ENCODE data around the gene SLC4A1.
A peak's percentile ranks its signal among the peaks of the same experiment; 100 is the strongest.

The SLC4A1 gene

DNA sequence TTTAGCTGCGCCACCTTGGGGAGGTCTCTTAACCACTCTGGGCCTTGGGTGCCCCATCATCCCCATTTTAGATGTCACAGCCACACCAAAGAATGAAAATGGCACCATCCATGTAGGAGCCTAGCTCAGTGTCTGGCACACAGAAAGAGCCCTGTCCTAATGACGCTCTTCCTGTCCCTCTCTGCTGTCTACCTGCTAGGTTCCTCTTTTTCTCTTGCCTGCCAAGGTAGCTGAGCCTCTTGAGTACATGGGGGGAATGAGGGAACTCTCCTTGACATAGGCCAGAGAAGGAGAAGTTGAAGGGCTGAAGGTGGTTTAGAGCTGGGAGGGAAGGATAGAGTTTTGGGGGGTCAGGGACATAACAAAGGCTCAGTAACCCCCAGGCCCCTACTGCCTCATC is 42.3 kb upstream of the SLC4A1 start:
- Histone ChIP-seq H3K9me3 (ENCODE audit: control insufficient read depth in 2 of 2, low read length in 2 of 2) (no peaks in the 10 kb centered on the region), H3K36me3 (ENCODE audit: control insufficient read depth in 2 of 2, insufficient read depth in 2 of 2, low read length in 2 of 2) (no peaks in the 10 kb centered on the region), H3K4me1 (ENCODE audit: control insufficient read depth, insufficient read depth, low read length) (peaks cover 22% of the 10 kb centered on the region), H3K9ac (ENCODE audit: low read length in 2 of 2) (no peak overlapping the region), H3K4me3 (ENCODE audit: low read length in 2 of 2) (no peak overlapping the region), H3K27me3 (ENCODE audit: control insufficient read depth in 1 of 2, insufficient read depth in 2 of 2, low read length in 2 of 2) (peaks cover 14 to 15% of the 10 kb centered on the region in 2 donors), H3K27ac (ENCODE audit: low read length) (no peak overlapping the region)

DNA sequence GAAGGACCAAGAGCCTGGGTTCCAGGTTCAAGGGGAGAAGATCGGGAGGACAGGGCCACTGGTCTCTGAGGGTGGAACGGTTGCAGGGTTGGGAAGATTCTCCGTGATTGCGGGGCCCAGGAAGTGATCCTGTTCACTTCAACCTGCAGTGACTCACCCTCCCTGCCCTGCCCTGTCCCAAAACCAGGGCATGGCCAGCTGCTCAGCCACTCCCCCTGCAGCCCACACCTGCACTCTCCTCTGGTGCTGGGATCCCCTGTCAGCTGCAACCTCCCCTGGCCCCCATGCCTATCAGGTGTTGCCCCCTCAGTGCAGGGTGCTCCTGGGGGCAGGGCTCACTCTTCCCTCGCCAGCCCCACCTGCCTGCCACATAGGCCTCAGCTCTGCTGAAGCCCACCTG is 41.5 kb upstream of the SLC4A1 start:
- Histone ChIP-seq H3K27me3 (ENCODE audit: control insufficient read depth in 1 of 2, insufficient read depth in 2 of 2, low read length in 2 of 2) (peaks cover 8 to 12% of the 10 kb centered on the region in 2 donors), H3K4me3 (ENCODE audit: low read length in 2 of 2) (no peak overlapping the region), H3K27ac (ENCODE audit: low read length) (no peak overlapping the region), H3K36me3 (ENCODE audit: control insufficient read depth in 2 of 2, insufficient read depth in 2 of 2, low read length in 2 of 2) (no peaks in the 10 kb centered on the region), H3K9me3 (ENCODE audit: control insufficient read depth in 2 of 2, low read length in 2 of 2) (no peaks in the 10 kb centered on the region), H3K9ac (ENCODE audit: low read length in 2 of 2) (no peak overlapping the region), H3K4me1 (ENCODE audit: control insufficient read depth, insufficient read depth, low read length) (peaks cover 16% of the 10 kb centered on the region)

DNA sequence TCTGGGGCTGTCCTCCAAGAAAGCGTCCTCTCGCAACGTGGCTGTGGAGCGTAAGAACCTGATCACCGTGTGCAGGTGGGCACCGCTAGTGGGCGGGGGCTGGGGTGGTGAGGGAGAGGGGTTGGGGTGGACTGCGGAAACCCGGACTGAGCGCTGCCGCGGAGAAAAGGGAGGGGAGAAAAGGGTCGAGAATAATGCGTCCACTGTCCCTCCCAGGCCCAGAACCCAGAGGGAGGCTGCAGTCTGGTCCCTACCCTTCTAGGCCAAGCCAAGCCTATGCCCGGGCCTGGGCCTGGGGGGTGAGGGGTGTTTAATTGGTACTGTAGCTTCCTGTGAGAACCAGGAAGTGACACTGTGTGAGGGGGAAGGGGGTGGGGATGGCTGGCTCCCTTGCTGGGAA is 40.9 kb upstream of the SLC4A1 start:
- H3K27ac ChIP-seq (ENCODE audit: low read length), result no peak overlapping the region
- H3K4me3 ChIP-seq (ENCODE audit: low read length in 2 of 2), result peak overlapping the region; percentile 40
- H3K9ac ChIP-seq (ENCODE audit: low read length in 2 of 2), result no peak overlapping the region
- no peaks in the 10 kb centered on the region for H3K9me3 ChIP-seq (ENCODE audit: control insufficient read depth in 2 of 2, low read length in 2 of 2)
- peaks cover 4 to 8% of the 10 kb centered on the region in 2 donors for H3K27me3 ChIP-seq (ENCODE audit: control insufficient read depth in 1 of 2, insufficient read depth in 2 of 2, low read length in 2 of 2)
- H3K36me3 ChIP-seq (ENCODE audit: control insufficient read depth in 2 of 2, insufficient read depth in 2 of 2, low read length in 2 of 2), result no peaks in the 10 kb centered on the region
- peaks cover 16% of the 10 kb centered on the region for H3K4me1 ChIP-seq (ENCODE audit: control insufficient read depth, insufficient read depth, low read length)

DNA sequence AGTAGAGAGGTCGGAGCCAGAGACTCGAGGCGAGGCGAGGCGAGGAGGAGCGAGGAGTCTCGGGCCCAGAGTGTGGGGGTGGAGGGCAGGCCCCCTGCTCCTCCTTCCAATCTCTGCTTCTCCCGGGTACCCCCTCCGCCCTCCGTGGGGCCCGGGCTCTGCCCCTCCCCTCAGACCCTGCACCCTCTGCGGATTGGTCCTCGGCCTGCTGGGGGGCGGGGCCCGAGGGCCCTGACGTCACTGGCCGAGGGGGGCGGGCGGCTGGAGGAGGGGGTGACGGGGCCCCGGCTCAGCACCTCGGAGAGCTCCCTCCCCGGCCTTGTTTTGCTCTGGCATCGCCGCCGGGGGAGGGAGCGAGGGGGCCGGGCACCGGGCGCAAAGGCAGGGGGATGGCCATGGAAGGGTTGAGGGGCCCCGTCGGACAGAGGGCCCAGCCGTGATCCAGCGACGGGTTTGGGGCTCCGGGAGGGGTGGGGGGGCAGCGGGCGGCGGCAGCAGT is 40.4 kb upstream of the SLC4A1 start, which contains the start of gene RUNDC3A:
Gene RUNDC3A, plus strand, starts transcription at position 282 of the 499 bp plus-strand sequence. CDS start 232 bp downstream, outside the sequence.
- Histone ChIP-seq H3K36me3 (ENCODE audit: control insufficient read depth in 2 of 2, insufficient read depth in 2 of 2, low read length in 2 of 2) (no peaks in the 10 kb centered on the region), H3K27me3 (ENCODE audit: control insufficient read depth in 1 of 2, insufficient read depth in 2 of 2, low read length in 2 of 2) (peaks cover 4 to 7% of the 10 kb centered on the region in 2 donors), H3K9me3 (ENCODE audit: control insufficient read depth in 2 of 2, low read length in 2 of 2) (no peaks in the 10 kb centered on the region), H3K4me3 (ENCODE audit: low read length in 2 of 2) (peak within 1 kb of the TSS; percentile 60 to 71), H3K9ac (ENCODE audit: low read length in 2 of 2) (peak within 1 kb of the TSS in 1 of 2 donors; percentile 33), H3K4me1 (ENCODE audit: control insufficient read depth, insufficient read depth, low read length) (peaks cover 16% of the 10 kb centered on the region), H3K27ac (ENCODE audit: low read length) (peak within 1 kb of the TSS; percentile 41)

DNA sequence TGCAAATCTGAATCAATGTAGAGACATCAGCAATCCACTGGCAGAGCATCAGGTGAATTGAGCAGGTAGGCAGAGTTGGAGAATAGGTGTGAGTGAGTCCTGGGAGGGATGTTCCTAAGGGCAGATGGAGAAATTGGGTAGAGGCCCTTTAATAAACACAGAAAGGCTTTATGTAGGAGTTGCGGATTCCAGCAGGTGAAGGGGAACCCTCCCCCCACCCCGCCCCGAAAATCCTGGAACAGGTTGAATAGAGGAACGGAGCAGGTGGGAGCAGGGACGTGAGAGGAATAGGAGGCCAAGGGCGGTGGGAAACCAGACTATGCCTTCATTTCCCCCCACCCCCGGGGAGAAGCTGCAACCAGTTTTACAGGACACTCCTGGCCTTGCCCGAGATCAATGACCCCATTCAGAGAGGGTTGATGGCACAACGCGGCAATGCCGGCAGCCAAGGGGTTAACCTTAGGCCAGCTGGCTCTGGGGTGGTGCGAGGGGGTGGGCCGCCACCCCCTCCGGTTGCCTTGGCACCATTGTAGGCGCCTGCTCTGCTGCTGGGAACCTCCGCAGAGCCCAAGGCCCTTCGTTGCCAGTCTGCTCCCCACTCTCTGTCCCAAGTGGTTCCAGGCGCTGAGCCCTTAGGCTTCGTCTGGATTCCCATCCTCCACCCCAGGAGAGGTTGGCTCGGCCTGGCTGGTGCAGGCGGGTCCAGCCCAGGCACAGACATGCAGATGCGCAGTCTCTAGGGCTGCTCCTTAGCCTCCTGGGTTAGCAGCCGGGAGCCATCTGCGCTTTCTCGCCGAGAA is 39.7 kb upstream of the SLC4A1 start:
- peaks cover 16% of the 10 kb centered on the region for H3K4me1 ChIP-seq (ENCODE audit: control insufficient read depth, insufficient read depth, low read length)
- peak overlapping the region; percentile 60 to 69 for H3K4me3 ChIP-seq (ENCODE audit: low read length in 2 of 2)
- peak overlapping the region; percentile 41 for H3K27ac ChIP-seq (ENCODE audit: low read length)
- H3K36me3 ChIP-seq (ENCODE audit: control insufficient read depth in 2 of 2, insufficient read depth in 2 of 2, low read length in 2 of 2), result no peaks in the 10 kb centered on the region
- H3K9me3 ChIP-seq (ENCODE audit: control insufficient read depth in 2 of 2, low read length in 2 of 2), result no peaks in the 10 kb centered on the region
- peaks cover 0 to 4% of the 10 kb centered on the region in 2 donors for H3K27me3 ChIP-seq (ENCODE audit: control insufficient read depth in 1 of 2, insufficient read depth in 2 of 2, low read length in 2 of 2)
- peak overlapping the region in 1 of 2 donors; percentile 33 for H3K9ac ChIP-seq (ENCODE audit: low read length in 2 of 2)

DNA sequence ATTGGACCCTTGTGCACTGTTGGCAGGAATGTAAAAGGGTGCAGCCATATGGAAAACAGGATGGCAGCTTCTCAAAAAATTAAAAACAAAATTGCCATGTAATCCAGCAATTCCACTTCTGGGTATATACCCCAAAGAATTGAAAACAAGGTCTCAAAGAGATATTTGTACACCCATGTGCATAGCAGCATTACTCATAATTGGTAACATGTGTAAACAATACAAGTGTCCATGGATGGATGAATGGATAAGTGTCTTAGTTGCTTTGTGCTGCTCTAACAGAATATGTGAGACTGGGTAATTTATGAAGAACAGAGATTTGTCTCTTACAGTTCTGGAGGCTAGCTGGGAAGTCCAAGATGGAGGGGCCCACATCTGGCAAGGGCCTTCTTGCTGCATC is 36.7 kb upstream of the SLC4A1 start:
- H3K27me3 ChIP-seq (ENCODE audit: control insufficient read depth in 1 of 2, insufficient read depth in 2 of 2, low read length in 2 of 2), result peaks cover 0 to 4% of the 10 kb centered on the region in 2 donors
- H3K36me3 ChIP-seq (ENCODE audit: control insufficient read depth in 2 of 2, insufficient read depth in 2 of 2, low read length in 2 of 2), result no peaks in the 10 kb centered on the region
- no peak overlapping the region for H3K9ac ChIP-seq (ENCODE audit: low read length in 2 of 2)
- H3K4me3 ChIP-seq (ENCODE audit: low read length in 2 of 2), result no peak overlapping the region
- H3K27ac ChIP-seq (ENCODE audit: low read length), result no peak overlapping the region
- H3K4me1 ChIP-seq (ENCODE audit: control insufficient read depth, insufficient read depth, low read length), result peaks cover 16% of the 10 kb centered on the region
- no peaks in the 10 kb centered on the region for H3K9me3 ChIP-seq (ENCODE audit: control insufficient read depth in 2 of 2, low read length in 2 of 2)

DNA sequence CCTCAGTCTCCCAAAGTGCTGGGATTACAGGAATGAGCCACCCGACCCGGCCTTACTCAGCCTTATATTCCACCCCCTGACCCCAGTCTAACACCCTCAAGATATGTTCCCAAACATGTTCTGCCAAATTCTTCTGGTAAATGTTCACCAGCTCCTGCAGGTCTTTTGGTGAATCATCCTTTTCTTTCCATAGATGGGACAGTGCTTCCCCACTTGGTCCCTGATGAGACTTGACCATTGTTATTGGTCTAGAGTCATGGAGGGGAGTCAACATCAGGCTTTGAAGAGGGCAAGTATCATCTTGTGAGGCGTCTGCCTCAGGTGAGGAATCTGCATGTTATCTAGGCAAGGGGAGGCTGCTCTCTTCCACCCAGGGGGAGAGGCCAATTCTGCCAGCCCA is 30.0 kb upstream of the SLC4A1 start:
- H3K27me3 ChIP-seq (ENCODE audit: control insufficient read depth in 1 of 2, insufficient read depth in 2 of 2, low read length in 2 of 2), result peaks cover 0 to 5% of the 10 kb centered on the region in 2 donors
- H3K9ac ChIP-seq (ENCODE audit: low read length in 2 of 2), result no peak overlapping the region
- H3K4me1 ChIP-seq (ENCODE audit: control insufficient read depth, insufficient read depth, low read length), result no peaks in the 10 kb centered on the region
- no peaks in the 10 kb centered on the region for H3K9me3 ChIP-seq (ENCODE audit: control insufficient read depth in 2 of 2, low read length in 2 of 2)
- no peak overlapping the region for H3K4me3 ChIP-seq (ENCODE audit: low read length in 2 of 2)
- H3K27ac ChIP-seq (ENCODE audit: low read length), result no peak overlapping the region
- H3K36me3 ChIP-seq (ENCODE audit: control insufficient read depth in 2 of 2, insufficient read depth in 2 of 2, low read length in 2 of 2), result no peaks in the 10 kb centered on the region

DNA sequence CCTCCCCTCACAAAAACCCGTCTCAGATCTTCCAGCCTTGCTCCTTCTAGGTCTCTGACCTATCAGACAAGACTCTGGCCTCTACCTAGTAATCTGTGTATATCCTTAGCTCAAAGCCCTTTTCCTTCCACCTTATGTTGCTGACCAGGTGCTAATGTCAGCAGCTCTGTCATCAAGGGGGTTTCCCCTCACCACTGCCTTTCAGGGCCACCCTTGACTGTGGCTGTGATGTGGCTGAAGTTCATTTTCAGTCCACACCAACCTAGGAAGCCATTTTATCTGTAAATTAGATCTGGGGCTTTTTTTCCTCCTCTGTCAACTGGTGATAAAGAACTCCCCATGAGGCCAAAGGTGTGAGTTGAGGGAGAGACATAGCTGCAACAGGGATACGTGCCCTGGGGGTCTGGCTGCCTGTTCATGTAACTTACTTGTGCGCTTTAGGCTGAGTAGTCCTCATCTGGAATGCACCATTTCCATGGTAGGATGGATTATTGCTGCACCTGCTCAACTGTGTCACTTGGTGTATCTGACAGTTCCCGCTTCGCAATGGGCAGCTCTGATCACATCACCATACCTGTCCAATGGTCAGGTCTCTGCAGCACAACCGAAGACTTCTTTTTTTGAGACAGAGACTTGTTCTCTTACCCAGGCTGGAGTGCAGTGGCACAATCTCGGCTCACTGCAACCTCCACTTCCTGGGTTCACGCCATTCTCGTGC is 25.7 kb upstream of the SLC4A1 start:
- Histone ChIP-seq H3K27me3 (ENCODE audit: control insufficient read depth in 1 of 2, insufficient read depth in 2 of 2, low read length in 2 of 2) (peaks cover 0 to 5% of the 10 kb centered on the region in 2 donors), H3K27ac (ENCODE audit: low read length) (no peak overlapping the region), H3K4me1 (ENCODE audit: control insufficient read depth, insufficient read depth, low read length) (no peaks in the 10 kb centered on the region), H3K36me3 (ENCODE audit: control insufficient read depth in 2 of 2, insufficient read depth in 2 of 2, low read length in 2 of 2) (no peaks in the 10 kb centered on the region), H3K9me3 (ENCODE audit: control insufficient read depth in 2 of 2, low read length in 2 of 2) (no peaks in the 10 kb centered on the region), H3K9ac (ENCODE audit: low read length in 2 of 2) (no peak overlapping the region), H3K4me3 (ENCODE audit: low read length in 2 of 2) (no peak overlapping the region)

DNA sequence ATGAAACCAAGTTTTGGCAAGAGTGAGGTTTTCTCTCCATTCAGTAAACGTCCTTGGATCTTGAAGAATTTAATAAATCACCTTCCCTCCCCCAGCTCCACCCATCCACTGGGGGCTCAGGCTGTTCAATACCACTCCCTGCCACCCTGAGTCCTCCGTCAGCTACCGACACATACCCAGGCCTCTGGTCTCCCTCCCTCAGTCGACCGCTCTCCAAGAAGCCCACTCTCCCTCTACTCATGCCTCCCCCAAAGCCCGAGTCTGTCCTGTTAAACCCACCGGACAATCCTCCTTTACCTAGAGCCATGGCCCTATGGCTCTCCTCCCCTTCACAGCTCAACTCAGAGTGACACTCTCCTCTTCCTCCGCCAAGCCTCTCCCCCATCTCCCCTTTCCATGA is 19.7 kb upstream of the SLC4A1 start:
- H3K36me3 ChIP-seq (ENCODE audit: control insufficient read depth in 2 of 2, insufficient read depth in 2 of 2, low read length in 2 of 2), result no peaks in the 10 kb centered on the region
- H3K4me3 ChIP-seq (ENCODE audit: low read length in 2 of 2), result no peak overlapping the region
- H3K9ac ChIP-seq (ENCODE audit: low read length in 2 of 2), result no peak overlapping the region
- no peaks in the 10 kb centered on the region for H3K9me3 ChIP-seq (ENCODE audit: control insufficient read depth in 2 of 2, low read length in 2 of 2)
- no peaks in the 10 kb centered on the region for H3K27me3 ChIP-seq (ENCODE audit: control insufficient read depth in 1 of 2, insufficient read depth in 2 of 2, low read length in 2 of 2)
- no peak overlapping the region for H3K27ac ChIP-seq (ENCODE audit: low read length)
- H3K4me1 ChIP-seq (ENCODE audit: control insufficient read depth, insufficient read depth, low read length), result no peaks in the 10 kb centered on the region

DNA sequence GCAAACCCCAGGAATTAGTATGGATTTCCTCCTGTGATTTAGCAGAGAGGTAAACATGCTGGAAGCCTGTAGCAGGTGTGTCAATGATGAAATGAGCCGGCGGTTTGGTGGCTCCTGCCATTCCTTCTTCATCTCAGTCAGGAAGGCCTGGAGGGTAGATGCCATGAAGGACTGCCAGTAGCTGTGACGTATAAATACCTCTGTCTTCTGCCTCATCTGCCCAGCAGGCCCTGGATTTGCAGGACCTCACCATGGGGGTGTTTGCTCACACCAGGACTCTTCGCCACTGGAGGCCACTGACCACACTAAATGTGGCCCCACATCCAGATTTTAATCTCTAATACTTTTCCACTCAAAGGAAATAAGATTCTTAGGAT is 16.1 kb upstream of the SLC4A1 start:
- H3K4me1 ChIP-seq (ENCODE audit: control insufficient read depth, insufficient read depth, low read length), result peaks cover 8% of the 10 kb centered on the region
- H3K36me3 ChIP-seq (ENCODE audit: control insufficient read depth in 2 of 2, insufficient read depth in 2 of 2, low read length in 2 of 2), result no peaks in the 10 kb centered on the region
- no peak overlapping the region for H3K27ac ChIP-seq (ENCODE audit: low read length)
- H3K27me3 ChIP-seq (ENCODE audit: control insufficient read depth in 1 of 2, insufficient read depth in 2 of 2, low read length in 2 of 2), result no peaks in the 10 kb centered on the region
- H3K9me3 ChIP-seq (ENCODE audit: control insufficient read depth in 2 of 2, low read length in 2 of 2), result no peaks in the 10 kb centered on the region
- H3K9ac ChIP-seq (ENCODE audit: low read length in 2 of 2), result no peak overlapping the region
- no peak overlapping the region for H3K4me3 ChIP-seq (ENCODE audit: low read length in 2 of 2)
